ENCODE data around the gene TRPM5. TPM values are rescaled to one million over a fixed set of nuclear protein-coding genes. Genes with fewer than 3 reads are reported as not detected.

Gene TRPM5
- polyA plus RNA-seq, 1 donor (not counting 4 experiments of a cell fraction or from before 2014, with no cell fraction given): not detected

DNA sequence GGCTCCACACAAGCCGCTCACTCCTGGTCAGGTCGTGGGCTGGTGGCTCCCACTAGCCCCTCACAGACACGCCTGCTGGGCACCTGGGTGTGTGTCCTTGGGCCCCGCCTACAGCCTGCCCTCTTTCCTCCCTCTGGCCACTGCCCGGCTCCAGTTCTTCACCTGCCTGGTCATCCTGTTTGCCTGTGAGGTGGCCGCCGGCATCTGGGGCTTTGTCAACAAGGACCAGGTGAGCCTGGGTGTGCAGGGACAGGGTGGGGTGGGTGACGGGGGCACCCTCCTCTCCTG, 49.6 kb downstream of the TRPM5 start:
- Histone ChIP-seq H3K27me3 (ENCODE audit: control insufficient read depth, extremely low read depth, insufficient read depth, low read length) (no peaks in the 10 kb centered on the region), H4K20me1 (ENCODE audit: control insufficient read depth, extremely low read depth, insufficient read depth, low read length) (peaks cover 11% of the 10 kb centered on the region), H3K27ac (ENCODE audit: control insufficient read depth, insufficient read depth, low read length) (no peak overlapping the region), H3K9me3 (ENCODE audit: control insufficient read depth, low read depth, low read length) (no peaks in the 10 kb centered on the region), H2AFZ (ENCODE audit: control insufficient read depth, low read length) (no peak overlapping the region), H3K79me2 (ENCODE audit: control insufficient read depth, insufficient read depth, low read length) (peaks cover 47% of the 10 kb centered on the region), H3K9ac (ENCODE audit: control insufficient read depth, extremely low read depth, insufficient read depth, low read length) (no peak overlapping the region), H3K9me1 (ENCODE audit: control insufficient read depth, extremely low read depth, insufficient read depth, low read length) (no peaks in the 10 kb centered on the region), H3K4me1 (ENCODE audit: control insufficient read depth, extremely low read depth, insufficient read depth, low read length) (peaks cover 23% of the 10 kb centered on the region), H3K4me3 (ENCODE audit: control insufficient read depth in 2 of 3, extremely low read depth in 1 of 3, insufficient read depth in 2 of 3, low read depth in 1 of 3, low read length in 3 of 3) (no peak overlapping the region), H3K36me3 (ENCODE audit: control insufficient read depth in 2 of 2, extremely low read depth in 1 of 2, insufficient read depth in 2 of 2, low read length in 2 of 2) (peaks cover 36 to 40% of the 10 kb centered on the region in 2 experiments), H3K4me2 (ENCODE audit: control insufficient read depth, extremely low read depth, insufficient read depth, low read depth, low read length) (no peak overlapping the region)
- DNase-seq (ENCODE audit: low read depth, low spot score) (no peak), FAIRE-seq (no peak)
- TF ChIP-seq, protein P1, sequence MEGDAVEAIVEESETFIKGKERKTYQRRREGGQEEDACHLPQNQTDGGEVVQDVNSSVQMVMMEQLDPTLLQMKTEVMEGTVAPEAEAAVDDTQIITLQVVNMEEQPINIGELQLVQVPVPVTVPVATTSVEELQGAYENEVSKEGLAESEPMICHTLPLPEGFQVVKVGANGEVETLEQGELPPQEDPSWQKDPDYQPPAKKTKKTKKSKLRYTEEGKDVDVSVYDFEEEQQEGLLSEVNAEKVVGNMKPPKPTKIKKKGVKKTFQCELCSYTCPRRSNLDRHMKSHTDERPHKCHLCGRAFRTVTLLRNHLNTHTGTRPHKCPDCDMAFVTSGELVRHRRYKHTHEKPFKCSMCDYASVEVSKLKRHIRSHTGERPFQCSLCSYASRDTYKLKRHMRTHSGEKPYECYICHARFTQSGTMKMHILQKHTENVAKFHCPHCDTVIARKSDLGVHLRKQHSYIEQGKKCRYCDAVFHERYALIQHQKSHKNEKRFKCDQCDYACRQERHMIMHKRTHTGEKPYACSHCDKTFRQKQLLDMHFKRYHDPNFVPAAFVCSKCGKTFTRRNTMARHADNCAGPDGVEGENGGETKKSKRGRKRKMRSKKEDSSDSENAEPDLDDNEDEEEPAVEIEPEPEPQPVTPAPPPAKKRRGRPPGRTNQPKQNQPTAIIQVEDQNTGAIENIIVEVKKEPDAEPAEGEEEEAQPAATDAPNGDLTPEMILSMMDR (optimal IDR thresholded peaks at IDR 0.05 in 1 of 3, IDR thresholded peaks at IDR 0.05 in 1 of 3, conservative IDR thresholded peaks at IDR 0.05 in 1 of 3; ENCODE audit: extremely low read depth in 1 of 3, insufficient read depth in 2 of 3, low read length in 3 of 3): no peak
- TF ChIP-seq EZH2 (IDR thresholded peaks at IDR 0.05; ENCODE audit: low read length): no peak
- dilution Hi-C loops (cut with MboI; ENCODE audit: extremely low pct_ligation_motif_present, low sequenced_read_pairs): no loop called here

Other genes with a start within 250 kb of the TRPM5 start
- 0.07 to 0.36 TPM (median 0.26 TPM) in 3 replicates for gene ASCL2, start 173.9 kb downstream of the TRPM5 start, polyA plus RNA-seq
- not detected in 3 replicates for gene C11orf21, start 142.6 kb downstream of the TRPM5 start, polyA plus RNA-seq
- gene TSPAN32, start 142.5 kb downstream of the TRPM5 start, polyA plus RNA-seq: not detected in 3 replicates
- 194 to 429 TPM (median 320 TPM) in 3 replicates for gene CD81, start 67.2 kb downstream of the TRPM5 start, polyA plus RNA-seq
- 15.9 to 27.1 TPM (median 18.6 TPM) in 3 replicates for gene TSSC4, start 43.8 kb downstream of the TRPM5 start, polyA plus RNA-seq
- gene KCNQ1, start 494 bp upstream of the TRPM5 start, polyA plus RNA-seq: not detected in 3 replicates